Activated CD4-positive, alpha-beta T cell treated with anti-CD3 and anti-CD28 coated beads, Interleukin-10, Interleukin-2, amounts not matched to agents 100 ng/mL and 50 ng/mL, durations not matched to agents 16 hours and 8 hours (primary cell): ENCODE data around the gene ALDH4A1.
"Not testable (repeated sequence)": the region's sequence is repeated elsewhere in the genome, so short reads cannot be mapped to it uniquely, and the experiment has no call there.

Source experiments
- DNase-seq: peaks from one replicate; pipeline ENCODE4 v3.0.0-alpha.2; 2020

The ALDH4A1 gene

GRCh38 chr1:18847723-18848122, 54.6 kb downstream of the ALDH4A1 start:
- not testable (repeated sequence) for DNase-seq

- DNase-seq, result no peak
These were observed 62.2 kb downstream of the ALDH4A1 start for GRCh38 chr1:18840145-18840544.

- DNase-seq, result no peak
These were observed 65.7 kb downstream of the ALDH4A1 start for GRCh38 chr1:18836654-18837053.

- not testable (repeated sequence) for DNase-seq
These were observed 70.0 kb downstream of the ALDH4A1 start for GRCh38 chr1:18832319-18832718.

GRCh38 chr1:18831656-18832055, 70.7 kb downstream of the ALDH4A1 start:
- DNase-seq, result no peak

GRCh38 chr1:18830596-18830995, 71.8 kb downstream of the ALDH4A1 start:
- DNase-seq, result no peak

- no peak for DNase-seq
These were observed 72.7 kb downstream of the ALDH4A1 start for GRCh38 chr1:18829671-18830070.

- DNase-seq, result no peak
These were observed 74.1 kb downstream of the ALDH4A1 start for GRCh38 chr1:18828224-18828623.

GRCh38 chr1:18823438-18823837, 78.9 kb downstream of the ALDH4A1 start:
- no peak for DNase-seq
